Cardiac septum (tissue), 1 donor: Measurements from ENCODE around the gene RCBTB2. TPM values are rescaled to one million over a fixed set of nuclear protein-coding genes. Genes with fewer than 3 reads are reported as not detected.

Experiments
- DNase-seq: peaks from one replicate; pipeline ENCODE4 v3.0.0-alpha.2; 2020; ENCODE audit warnings: low spot score
- intact Hi-C: fragments of 100-400 bp; cut with DNase I; formaldehyde crosslinking; loops from one replicate; pipeline ENCODE4 v1.14.0; 2022
- total RNA-seq: library from RNA; stranded (reverse); fragmentation: NEBNext Ultra II Directional; extraction: Animal tissue kit (Norgen Biotek cat#: 25700); gene quantifications from one replicate; pipeline ENCODE4 v1.2.1, GENCODE V29; 2021
- donor health status: DM: no; HTN: no; CAD: no.

The RCBTB2 gene
- total RNA-seq, 1 donor from 2014 or later = 8.0 TPM

DNA sequence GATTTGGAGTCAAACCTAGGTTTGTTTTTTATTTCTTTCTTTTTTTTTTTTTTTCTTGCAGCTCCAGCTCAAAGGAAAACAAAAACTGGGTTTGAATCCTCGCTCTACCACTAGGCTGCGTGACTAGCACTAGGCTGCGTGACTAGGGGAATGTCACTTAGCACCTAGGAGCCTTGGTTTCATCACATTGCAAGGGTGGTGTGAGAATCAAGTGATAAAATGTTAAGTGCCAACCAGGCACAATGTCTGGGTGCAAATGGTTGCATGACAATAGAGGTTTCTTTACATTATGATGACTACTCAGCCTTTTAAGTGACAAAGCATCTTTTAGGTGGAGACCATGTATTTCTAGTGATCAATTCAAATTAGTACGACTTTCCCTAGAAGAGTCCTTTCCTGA, 27.9 kb downstream of the RCBTB2 start:
- no peak for DNase-seq
- intact Hi-C loops = loop anchor here (5.0 kb wide), 1 partner anchor 67 kb away; no protein-coding TSS in a partner anchor

DNA sequence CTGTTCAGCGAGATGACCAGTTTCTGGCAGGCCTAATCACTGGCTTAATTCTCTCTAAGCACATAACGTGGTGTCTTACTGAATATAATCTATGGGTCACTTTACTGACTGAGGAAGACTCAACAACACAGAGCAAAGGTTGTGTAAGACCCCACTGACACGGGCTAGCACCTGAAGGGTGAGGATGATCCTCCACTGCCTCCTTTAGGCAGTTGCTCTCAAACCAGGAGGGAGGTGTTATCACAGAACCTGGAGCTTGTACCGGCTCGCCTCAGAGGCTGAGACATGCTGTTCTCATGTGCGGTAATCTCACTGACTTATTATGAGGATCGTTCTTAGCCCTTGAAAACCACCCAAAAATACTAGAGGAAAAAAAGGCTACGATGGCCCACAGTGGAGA, 28.3 kb downstream of the RCBTB2 start:
- intact Hi-C loops = loop anchor here (5.0 kb wide), 1 partner anchor 68 kb away; no protein-coding TSS in a partner anchor
- no peak for DNase-seq

- intact Hi-C loops = no loop called here
- DNase-seq = no peak
These were observed 30.1 kb downstream of the RCBTB2 start for GRCh38 chr13:48502601-48503319.

DNA sequence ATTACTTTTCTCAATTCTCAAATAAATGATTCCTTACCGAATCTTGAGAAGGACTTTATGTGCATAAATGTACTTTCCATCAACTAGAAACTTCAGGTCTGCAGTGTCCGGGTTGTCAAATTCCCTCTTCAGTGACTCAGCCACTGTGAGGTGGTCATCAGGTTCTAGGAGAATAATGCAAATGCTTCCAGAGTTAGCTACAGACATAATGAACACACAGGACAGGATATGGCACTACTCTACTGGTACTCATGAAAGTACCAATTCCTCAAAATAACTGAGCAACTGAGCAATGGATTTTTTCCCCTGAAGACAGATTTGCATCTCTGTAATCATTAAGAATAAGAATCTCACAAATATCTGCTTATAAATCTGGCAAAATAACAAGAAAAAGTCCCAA, 31.2 kb downstream of the RCBTB2 start:
- no peak for DNase-seq
- intact Hi-C loops = no loop called here

DNA sequence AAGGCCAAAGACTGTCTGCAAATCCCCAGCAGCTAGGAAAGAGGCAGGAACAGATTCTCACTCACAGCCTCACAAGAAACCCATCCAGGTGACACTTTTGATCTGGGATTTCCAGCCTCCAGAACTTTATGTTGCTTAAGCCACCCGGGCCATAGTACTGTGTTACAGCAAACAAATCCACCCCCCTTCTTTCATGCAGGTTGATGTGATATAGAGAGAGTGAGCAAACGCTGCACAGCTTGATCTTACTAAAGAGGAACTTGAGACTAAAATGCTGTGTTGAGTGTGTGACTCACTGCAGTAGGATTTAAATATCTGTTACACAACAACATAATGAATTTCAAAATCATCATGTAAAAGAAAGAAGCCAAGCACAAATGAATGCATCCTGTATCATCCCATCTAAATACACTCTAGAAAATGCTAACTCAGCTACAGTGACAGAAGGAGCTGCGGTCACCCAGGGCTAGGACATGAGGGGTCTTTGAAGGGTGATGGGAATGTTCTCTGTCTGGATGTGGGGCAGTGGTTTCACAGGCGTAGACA, 32.2 kb downstream of the RCBTB2 start:
- DNase-seq = no peak
- intact Hi-C loops = no loop called here

DNA sequence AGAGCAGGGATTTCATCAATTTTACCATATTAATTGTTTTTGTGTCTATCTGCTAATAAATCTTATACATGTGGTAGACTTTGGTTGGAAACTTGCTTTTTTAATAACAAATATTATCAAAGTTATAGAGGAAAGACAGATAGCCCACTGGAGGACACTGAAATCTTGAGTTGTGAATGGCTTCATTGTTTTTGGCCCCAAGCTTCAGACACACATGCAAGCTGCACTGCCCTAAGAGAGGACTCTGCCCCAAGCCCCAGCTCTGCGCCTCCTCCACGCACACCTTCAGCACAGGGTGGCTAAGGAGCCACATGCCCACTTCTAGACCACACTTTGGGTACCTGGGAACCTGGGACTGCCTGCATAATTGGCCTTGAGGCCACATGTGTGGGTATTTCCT, 35.2 kb downstream of the RCBTB2 start:
- intact Hi-C loops = no loop called here
- DNase-seq = no peak

DNA sequence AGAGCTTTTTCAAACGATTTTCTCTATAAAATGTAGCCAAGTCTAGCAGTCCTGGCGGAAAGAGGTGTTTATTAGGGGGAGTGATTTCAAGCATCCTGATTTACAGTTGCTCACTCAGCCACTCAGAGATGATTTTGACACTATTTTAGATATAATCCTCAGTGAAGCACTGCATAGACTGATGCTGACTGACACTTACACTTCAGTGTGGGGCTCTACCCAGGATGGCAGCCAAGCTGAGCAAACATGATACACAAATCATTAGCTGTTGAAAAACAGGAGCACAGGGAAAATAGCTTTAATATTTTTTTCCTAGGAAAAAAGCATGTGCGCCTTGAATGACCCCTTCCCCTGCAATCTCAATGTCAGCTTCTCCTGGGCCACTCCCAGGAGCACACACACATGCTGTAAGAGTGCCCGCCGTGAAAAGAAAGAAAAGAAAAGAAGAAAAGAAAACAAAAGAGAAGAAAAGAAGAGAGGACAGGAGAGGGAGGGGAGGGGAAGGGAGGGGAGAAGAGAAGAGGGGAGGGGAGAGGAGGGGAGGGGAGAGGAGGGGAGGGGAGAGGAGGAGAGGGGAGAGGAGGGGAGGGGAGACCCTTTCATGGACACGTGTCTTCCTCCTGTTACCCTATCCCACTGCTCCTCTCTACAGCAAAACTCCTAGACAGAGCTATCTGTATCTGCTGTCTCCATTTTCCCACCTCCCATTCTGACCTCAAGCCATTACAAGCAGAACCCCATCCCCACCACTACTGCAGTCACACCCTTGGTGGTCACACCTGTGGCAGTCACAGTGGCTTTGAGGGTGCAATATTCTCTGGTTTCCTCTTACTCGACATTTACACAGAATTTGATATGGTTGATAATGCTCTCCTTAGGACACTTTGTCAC, 36.4 kb downstream of the RCBTB2 start:
- DNase-seq = no peak
- intact Hi-C loops = no loop called here

DNA sequence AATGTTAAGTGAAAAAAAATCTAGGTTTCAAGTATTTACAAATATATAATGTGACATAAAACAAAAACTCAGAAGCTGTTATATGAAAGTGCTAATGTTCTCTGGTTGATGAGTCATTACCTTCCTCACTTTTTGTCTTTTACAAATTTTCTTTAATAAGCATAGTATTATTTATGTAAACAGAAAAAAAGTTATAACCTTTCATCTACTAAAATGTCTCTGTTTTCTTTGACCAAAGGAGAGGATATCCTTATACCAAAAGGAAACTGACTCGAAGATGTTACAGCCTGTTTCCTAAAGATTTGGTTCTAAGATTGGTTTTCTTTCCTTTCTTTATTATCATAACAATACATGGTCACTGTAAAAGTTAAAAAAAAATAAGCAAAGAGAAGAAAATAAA, 38.0 kb downstream of the RCBTB2 start:
- DNase-seq = no peak
- intact Hi-C loops = loop anchor here (5.0 kb wide), 1 partner anchor 83 kb away; the partner anchor contains the start of gene LPAR6

GRCh38 chr13:48493851-48494250, 39.0 kb downstream of the RCBTB2 start:
- intact Hi-C loops = loop anchor here (5.0 kb wide), 1 partner anchor 82 kb away; the partner anchor contains the start of gene LPAR6
- no peak for DNase-seq

- DNase-seq = no peak
- intact Hi-C loops = loop anchor here (5.0 kb wide), 1 partner anchor 81 kb away; the partner anchor contains the start of gene LPAR6
These were observed 39.7 kb downstream of the RCBTB2 start for GRCh38 chr13:48493066-48493765.

- DNase-seq = peak; percentile 91
- intact Hi-C loops = loop anchor here (5.0 kb wide), 1 partner anchor 80 kb away; the partner anchor contains the start of gene LPAR6
These were observed 40.3 kb downstream of the RCBTB2 start for GRCh38 chr13:48492470-48493065.

DNA sequence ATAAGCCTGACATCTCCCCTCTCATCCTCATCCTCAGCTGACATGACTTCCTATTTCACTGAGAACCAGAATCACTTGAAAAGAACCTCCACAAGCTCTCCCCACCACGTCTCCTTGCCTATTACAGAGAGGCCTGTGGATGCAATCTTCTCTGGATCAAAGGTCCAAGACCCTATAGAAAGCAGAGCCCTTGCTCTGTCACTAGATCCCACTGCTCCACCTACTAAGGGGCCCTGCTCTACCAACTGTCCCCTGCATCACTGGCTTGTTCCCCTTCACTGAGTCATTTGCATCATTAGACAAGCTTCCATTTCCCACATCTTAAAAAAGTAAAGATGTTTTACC, 40.8 kb downstream of the RCBTB2 start:
- DNase-seq = no peak
- intact Hi-C loops = loop anchor here (5.0 kb wide), 1 partner anchor 80 kb away; the partner anchor contains the start of gene LPAR6

- intact Hi-C loops = loop anchor here (5.0 kb wide), 1 partner anchor 79 kb away; the partner anchor contains the start of gene LPAR6
These were observed 41.3 kb downstream of the RCBTB2 start for GRCh38 chr13:48491423-48492095.

DNA sequence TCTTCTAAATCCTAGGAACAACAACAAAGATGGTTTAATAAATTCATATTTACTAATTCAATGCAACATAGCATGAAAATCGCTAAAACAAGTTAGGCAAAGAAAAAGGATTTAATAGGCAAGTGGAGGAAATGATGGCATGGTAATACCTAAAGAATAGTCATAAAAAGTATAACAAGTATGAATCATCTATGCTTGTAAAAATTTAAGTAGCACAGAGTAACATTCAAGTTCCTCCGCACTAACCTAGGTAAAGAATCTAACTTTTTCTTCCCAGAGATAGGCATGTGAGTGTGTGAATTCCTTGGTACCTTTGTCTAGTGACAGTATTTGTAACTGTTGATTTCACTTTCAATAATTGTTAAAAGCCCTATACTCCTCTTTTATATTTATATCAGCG, 42.6 kb downstream of the RCBTB2 start:
- DNase-seq = no peak
- intact Hi-C loops = loop anchor here (5.0 kb wide), 1 partner anchor 78 kb away; the partner anchor contains the start of gene LPAR6

More at GRCh38 chr13:48491423-48492095, 41.3 kb downstream of the RCBTB2 start:
- no peak for DNase-seq

- intact Hi-C loops = loop anchor here (5.0 kb wide), 2 partner anchors 37 to 77 kb away; partner anchors contain the start of gene LPAR6
- DNase-seq = no peak
These were observed 43.2 kb downstream of the RCBTB2 start for GRCh38 chr13:48489666-48490065.

DNA sequence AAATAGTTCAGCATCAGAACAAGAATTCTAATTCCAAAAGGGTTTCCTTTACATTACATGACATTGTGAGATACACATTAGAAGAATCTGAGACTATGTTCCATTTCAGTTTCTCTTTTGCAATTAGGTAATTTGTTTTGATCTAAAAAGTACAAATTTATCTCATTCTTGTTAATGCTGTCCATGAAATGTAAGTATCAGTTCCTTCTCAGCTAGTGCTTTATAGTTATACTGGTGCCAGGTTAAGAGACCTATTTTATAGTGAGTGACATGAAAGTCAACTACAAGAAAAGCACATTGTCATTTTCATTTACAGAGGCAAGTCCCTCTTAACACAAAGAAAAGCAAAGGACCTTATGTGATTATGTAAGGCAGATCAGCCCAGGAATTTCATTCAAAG, 43.9 kb downstream of the RCBTB2 start:
- DNase-seq = no peak
- intact Hi-C loops = loop anchor here (5.0 kb wide), 1 partner anchor 37 kb away; no protein-coding TSS in a partner anchor

DNA sequence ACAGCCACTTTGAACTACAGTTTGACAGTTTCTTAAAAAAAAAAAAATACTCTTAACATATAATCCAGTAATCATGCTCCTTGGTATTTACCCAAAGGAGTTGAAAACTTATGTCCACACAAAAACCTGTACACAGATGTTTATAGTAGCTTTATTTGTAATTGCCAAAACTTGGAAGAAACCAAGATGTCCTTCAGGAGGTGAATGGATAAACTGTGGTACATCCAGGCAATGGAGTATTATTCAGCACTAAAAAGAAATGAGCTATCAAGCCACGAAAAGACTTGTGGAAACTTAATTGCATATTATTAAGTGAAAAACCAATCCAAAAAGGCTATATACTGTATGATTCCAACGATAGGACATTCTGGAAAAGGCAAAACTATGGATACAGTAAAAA, 44.9 kb downstream of the RCBTB2 start:
- intact Hi-C loops = loop anchor here (5.0 kb wide), 1 partner anchor 36 kb away; no protein-coding TSS in a partner anchor
- DNase-seq = no peak

- DNase-seq = no peak
- intact Hi-C loops = loop anchor here (5.0 kb wide), 1 partner anchor 35 kb away; no protein-coding TSS in a partner anchor
These were observed 46.0 kb downstream of the RCBTB2 start for GRCh38 chr13:48486836-48487235.
